Measurements from ENCODE around the gene COL21A1.

- TF ChIP-seq, protein P1, sequence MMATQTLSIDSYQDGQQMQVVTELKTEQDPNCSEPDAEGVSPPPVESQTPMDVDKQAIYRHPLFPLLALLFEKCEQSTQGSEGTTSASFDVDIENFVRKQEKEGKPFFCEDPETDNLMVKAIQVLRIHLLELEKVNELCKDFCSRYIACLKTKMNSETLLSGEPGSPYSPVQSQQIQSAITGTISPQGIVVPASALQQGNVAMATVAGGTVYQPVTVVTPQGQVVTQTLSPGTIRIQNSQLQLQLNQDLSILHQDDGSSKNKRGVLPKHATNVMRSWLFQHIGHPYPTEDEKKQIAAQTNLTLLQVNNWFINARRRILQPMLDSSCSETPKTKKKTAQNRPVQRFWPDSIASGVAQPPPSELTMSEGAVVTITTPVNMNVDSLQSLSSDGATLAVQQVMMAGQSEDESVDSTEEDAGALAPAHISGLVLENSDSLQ (IDR thresholded peaks at IDR 0.05) = no peak
- TF ChIP-seq BHLHE40 (IDR thresholded peaks at IDR 0.05; ENCODE audit: borderline replicate concordance) (no peak), SUZ12 (IDR thresholded peaks at IDR 0.05) (no peak)
Measured at GRCh38 chr6:56041591-56041990, 205.8 kb downstream of the COL21A1 start.
